HepG2 (cell line): Measurements from ENCODE around the gene ELOVL6. TPM values are rescaled to one million over a fixed set of nuclear protein-coding genes. Genes with fewer than 3 reads are reported as not detected.

ENCODE experiments used
- CENPBD1 ChIP-seq: sonication (generic); formaldehyde crosslinking; IDR thresholded peaks from 2 replicates; pipeline ENCODE4 v1.8.0; 2022; ENCODE audit warnings: missing genetic modification reagents, low read depth, mild to moderate bottlenecking, borderline replicate concordance
- KAT2B ChIP-seq: fragments of 150-350 bp; IDR thresholded peaks from 2 replicates; pipeline ENCODE4 v1.6.1; 2014; ENCODE audit warnings: low read depth, low read length, borderline replicate concordance
- KLF11 ChIP-seq: IDR thresholded peaks from 2 replicates; pipeline ENCODE4 v1.6.1; 2016; ENCODE audit warnings: missing compliant biosample characterization
- LRRFIP1 ChIP-seq: sonication (generic); formaldehyde crosslinking; conservative IDR thresholded peaks from 2 replicates; pipeline ENCODE4 v1.4.0; 2020; ENCODE audit warnings: missing genetic modification reagents
- MTERF4 ChIP-seq: sonication (generic); formaldehyde crosslinking; IDR thresholded peaks from 2 replicates; pipeline ENCODE4 v1.8.0; 2023; ENCODE audit warnings: mild to moderate bottlenecking, missing genetic modification reagents
- TFDP2 ChIP-seq: sonication (generic); formaldehyde crosslinking; IDR thresholded peaks from 2 replicates; pipeline ENCODE4 v1.4.0; 2020; ENCODE audit warnings: missing genetic modification reagents
- ZC3H4 ChIP-seq: sonication (generic); formaldehyde crosslinking; IDR thresholded peaks from 2 replicates; pipeline ENCODE4 v1.4.0; 2020; ENCODE audit warnings: missing genetic modification reagents, borderline replicate concordance
- ZHX1 ChIP-seq: sonication (generic); formaldehyde crosslinking; IDR thresholded peaks from 2 replicates; pipeline ENCODE4 v1.8.1; 2022; ENCODE audit warnings: low read depth, mild to moderate bottlenecking, missing genetic modification reagents
- ZNF367 ChIP-seq: sonication (generic); formaldehyde crosslinking; IDR thresholded peaks from 2 replicates; pipeline ENCODE4 v1.4.0; 2020; ENCODE audit warnings: missing genetic modification reagents, borderline replicate concordance
- ZXDC ChIP-seq: sonication (generic); formaldehyde crosslinking; IDR thresholded peaks from 2 replicates; pipeline ENCODE4 v1.5.0; 2020; ENCODE audit warnings: mild to moderate bottlenecking, missing genetic modification reagents
- polyA plus RNA-seq, 8 experiments: library from polyadenylated mRNA; depleted of rRNA in 3 of 8; stranded (reverse) in 7 of 8; unstranded in 1 of 8; fragments of >200 nt; fragmentation: Illumina TruSeq in 4 of 8; extraction: Trizol in 4 of 8; gene quantifications; 2 replicates each; pipeline versions ENCODE4 v1.2.1 to v1.2.3, GENCODE V29; 2011 to 2016; ENCODE audit warnings: low read depth in 4 of 8, missing spikeins in 1 of 8, mixed read lengths in 1 of 8; ENCODE audit not compliant: insufficient read depth in 1 of 8
- total RNA-seq, 5 experiments: library from RNA; depleted of rRNA; stranded (reverse); fragments of >200 nt; fragmentation: Illumina TruSeq; extraction: Trizol; gene quantifications; 2 replicates each; pipeline ENCODE4 v1.2.3, GENCODE V29; 2016; ENCODE audit warnings: low read depth in 1 of 5

The ELOVL6 gene
- total and polyA plus RNA-seq, 2 of the 13 experiments (the other 11 are each of a cell fraction or from before 2014, with no cell fraction given) = 14.1 to 23.2 TPM

- TF ChIP-seq ZXDC (CRISPR knock-in tag) = no peak
- no peak for TF ChIP-seq TFDP2 (CRISPR knock-in tag)
- no peak for TF ChIP-seq LRRFIP1 (CRISPR knock-in tag)
- TF ChIP-seq ZHX1 (CRISPR knock-in tag) = no peak
- no peak for TF ChIP-seq KAT2B
- no peak; the same call in 1 of the 2 replicates for TF ChIP-seq CENPBD1 (CRISPR knock-in tag)
- no peak for TF ChIP-seq ZNF367
- TF ChIP-seq ZC3H4 (CRISPR knock-in tag) = no peak
- no peak for TF ChIP-seq MTERF4 (CRISPR knock-in tag)
- TF ChIP-seq KLF11 (CRISPR knock-in tag) = no peak
Measured at GRCh38 chr4:110196206-110196870, 2.1 kb downstream of the ELOVL6 start (continued).
